Common myeloid progenitor, CD34-positive (primary cell): ENCODE measurements around the gene CLIC3.

Source experiments
- CTCF ChIA-PET: fragments of 350-600 bp; sonication (Branson Sonifier 250); formaldehyde crosslinking; loops from one replicate; lab custom pipeline; 2021; ENCODE audit warnings: antibody characterized with exemption; lab: Charles Lee
- POLR2A ChIA-PET: fragments of 350-600 bp; sonication (Branson Sonifier 250); formaldehyde crosslinking; loops from one replicate; lab custom pipeline; 2021; ENCODE audit warnings: antibody characterized with exemption; lab: Charles Lee
- DNase-seq, 3 donors: peaks; one replicate each; pipeline versions ENCODE4 v3.0.0 to v3.0.0-alpha.2; 2013
- H3K27ac ChIP-seq, 2 experiments: 1 replicate in 1 of 2; 2 replicates in 1 of 2; pipeline ENCODE4 v1.7.0; 2013; ENCODE audit warnings: inconsistent platforms in 2 of 2, low read length in 2 of 2, mild to moderate bottlenecking in 2 of 2, low read depth in 1 of 2, moderate library complexity in 1 of 2; ENCODE audit not compliant: severe bottlenecking in 2 of 2, insufficient read depth in 1 of 2, poor library complexity in 1 of 2
- H3K27me3 ChIP-seq, 5 experiments: replicated peaks in 2 of 5; 1 replicate in 3 of 5; 2 replicates in 2 of 5; pipeline versions ENCODE4 v1.6.1 to v1.7.0; 2013; ENCODE audit warnings: low read length in 4 of 5, mild to moderate bottlenecking in 2 of 5, moderate library complexity in 2 of 5, inconsistent platforms in 1 of 5; ENCODE audit not compliant: insufficient read depth in 5 of 5, control insufficient read depth in 4 of 5
- H3K36me3 ChIP-seq, 4 experiments: 1 replicate in 2 of 4; 2 replicates in 2 of 4; pipeline versions ENCODE4 v1.6.1 to v1.7.0; 2013; ENCODE audit warnings: low read length in 3 of 4, control low read depth in 1 of 4, mild to moderate bottlenecking in 1 of 4; ENCODE audit not compliant: control insufficient read depth in 4 of 4, insufficient read depth in 4 of 4
- H3K4me1 ChIP-seq, 4 experiments: 1 replicate in 3 of 4; 2 replicates in 1 of 4; pipeline versions ENCODE4 v1.6.1 to v1.7.1; 2013; ENCODE audit warnings: low read length in 3 of 4, mild to moderate bottlenecking in 3 of 4, control low read depth in 1 of 4, inconsistent platforms in 1 of 4, moderate library complexity in 1 of 4; ENCODE audit not compliant: control insufficient read depth in 4 of 4, insufficient read depth in 4 of 4; ENCODE audit errors: control extremely low read depth in 1 of 4
- H3K4me3 ChIP-seq, 7 experiments: 1 replicate in 4 of 7; 2 replicates in 3 of 7; pipeline versions ENCODE4 v1.5.1 to v1.7.0; 2013; ENCODE audit warnings: mild to moderate bottlenecking in 7 of 7, low read length in 6 of 7, moderate library complexity in 6 of 7, inconsistent platforms in 2 of 7, low read depth in 2 of 7, control low read depth in 1 of 7; ENCODE audit not compliant: insufficient read depth in 4 of 7, control insufficient read depth in 1 of 7; ENCODE audit errors: extremely low read depth in 1 of 7
- H3K9me3 ChIP-seq, 5 experiments: 1 replicate in 4 of 5; 2 replicates in 1 of 5; pipeline versions ENCODE4 v1.6.1 to v1.7.1; 2013; ENCODE audit warnings: low read length in 4 of 5, mild to moderate bottlenecking in 2 of 5, inconsistent platforms in 1 of 5, low read depth in 1 of 5, moderate library complexity in 1 of 5; ENCODE audit not compliant: control insufficient read depth in 4 of 5, insufficient read depth in 2 of 5; ENCODE audit errors: control extremely low read depth in 1 of 5
- WGBS: methylation state at CpG from one replicate; pipeline ENCODE4 v1.1.5; 2013; ENCODE audit not compliant: insufficient coverage; 5-methylcytosine and 5-hydroxymethylcytosine counted together

The CLIC3 gene

GRCh38 chr9:136950656-136951276, 45.6 kb downstream of the CLIC3 start:
- Histone ChIP-seq H3K9me3 (no peaks in the 10 kb centered on the region), H3K27me3 (no peaks in the 10 kb centered on the region), H3K4me3 (peak overlapping the region; percentile 29 to 73 (median 68)), H3K4me1 (peaks cover 0 to 22% (median 14%) of the 10 kb centered on the region in 4 experiments), H3K27ac (peak overlapping the region; percentile 46 to 84), H3K36me3 (no peaks in the 10 kb centered on the region)
- WGBS = 51% methylated on average over 5 of the region's 9 CpGs
- ChIA-PET POLR2A (no interaction called here), CTCF (interaction anchor here (0.7 to 1.8 kb wide), 4 partner anchors 45 to 83 kb away, joined by 3 to 4 read pairs (median 3); partner anchors contain the start of gene CLIC3)
- DNase-seq = no peak

- Histone ChIP-seq H3K4me3 (peak overlapping the region; percentile 29 to 73 (median 68)), H3K9me3 (no peaks in the 10 kb centered on the region), H3K27ac (peak overlapping the region; percentile 46 to 84), H3K4me1 (peaks cover 0 to 22% (median 17%) of the 10 kb centered on the region in 4 experiments), H3K36me3 (no peaks in the 10 kb centered on the region), H3K27me3 (no peaks in the 10 kb centered on the region)
- 1% methylated on average over 51 of the region's 63 CpGs for WGBS
- ChIA-PET POLR2A (no interaction called here), CTCF (interaction anchor here (1.1 to 1.8 kb wide), 2 partner anchors 53 to 84 kb away, joined by 3 to 4 read pairs; no protein-coding TSS in a partner anchor)
- DNase-seq = peak; percentile 94 to 96 (median 94)
Observed at GRCh38 chr9:136949817-136950655, 46.3 kb downstream of the CLIC3 start.

- peaks cover 0 to 26% (median 20%) of the 10 kb centered on the region in 4 experiments for H3K4me1 ChIP-seq
- peak overlapping the region; percentile 46 to 84 for H3K27ac ChIP-seq
- no peak for DNase-seq
- no peaks in the 10 kb centered on the region for H3K36me3 ChIP-seq
- ChIA-PET POLR2A (no interaction called here), CTCF (interaction anchor here (2.0 to 5.7 kb wide), 4 partner anchors 52 to 86 kb away, joined by 6 to 61 read pairs (median 22); partner anchors contain the start of gene FUT7)
- no peaks in the 10 kb centered on the region for H3K9me3 ChIP-seq
- H3K27me3 ChIP-seq = no peaks in the 10 kb centered on the region
- WGBS = 17% methylated on average over 17 of the region's 22 CpGs
- H3K4me3 ChIP-seq = peak overlapping the region; percentile 29 to 73 (median 68)
Observed at GRCh38 chr9:136949239-136949816, 47.0 kb downstream of the CLIC3 start.

DNA sequence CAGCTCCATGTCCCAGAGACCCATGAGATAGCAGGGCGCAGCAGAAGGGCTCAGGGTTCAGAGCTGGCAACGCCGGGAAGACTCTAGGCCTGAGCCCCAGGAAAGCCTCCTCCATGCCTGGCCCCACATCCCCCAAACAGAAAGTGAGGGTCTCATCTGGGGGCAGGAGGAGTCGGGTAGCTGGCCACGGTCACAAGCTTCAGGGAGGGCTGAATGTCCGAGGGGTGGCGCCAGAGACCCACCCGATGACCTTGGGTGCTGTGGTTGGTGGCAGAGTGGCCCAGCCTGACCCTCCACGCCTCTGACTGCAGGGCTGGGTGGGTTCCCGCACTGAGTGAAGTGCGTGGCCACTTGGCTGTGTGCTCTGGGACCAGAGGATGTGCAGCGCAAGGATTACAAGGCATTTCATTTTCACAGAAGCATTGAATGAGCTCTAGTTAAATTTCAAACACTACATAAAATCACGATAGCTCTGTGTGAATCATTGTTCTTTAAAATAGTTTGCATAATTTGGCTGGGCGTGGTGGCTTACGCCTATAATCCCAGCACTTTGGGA, 48.3 kb downstream of the CLIC3 start:
- H3K9me3 ChIP-seq = no peaks in the 10 kb centered on the region
- H3K36me3 ChIP-seq = peaks cover 0 to 2% (median under 1%) of the 10 kb centered on the region in 4 experiments
- peak; percentile 16 to 26 (median 25) for DNase-seq
- ChIA-PET CTCF (interaction anchor here (0.6 to 5.7 kb wide), 14 partner anchors 27 to 161 kb away, joined by 3 to 61 read pairs (median 6); partner anchors contain the start of genes AJM1, CLIC3, FUT7 and SAPCD2), POLR2A (interaction anchor here (1.0 kb wide), 1 partner anchor 87 kb away, joined by 3 read pairs; no protein-coding TSS in a partner anchor)
- no peaks in the 10 kb centered on the region for H3K27me3 ChIP-seq
- 51% methylated on average over 12 of the region's 15 CpGs for WGBS
- H3K27ac ChIP-seq = no peak overlapping the region
- H3K4me1 ChIP-seq = peaks cover 0 to 34% (median 28%) of the 10 kb centered on the region in 4 experiments
- no peak overlapping the region for H3K4me3 ChIP-seq

DNA sequence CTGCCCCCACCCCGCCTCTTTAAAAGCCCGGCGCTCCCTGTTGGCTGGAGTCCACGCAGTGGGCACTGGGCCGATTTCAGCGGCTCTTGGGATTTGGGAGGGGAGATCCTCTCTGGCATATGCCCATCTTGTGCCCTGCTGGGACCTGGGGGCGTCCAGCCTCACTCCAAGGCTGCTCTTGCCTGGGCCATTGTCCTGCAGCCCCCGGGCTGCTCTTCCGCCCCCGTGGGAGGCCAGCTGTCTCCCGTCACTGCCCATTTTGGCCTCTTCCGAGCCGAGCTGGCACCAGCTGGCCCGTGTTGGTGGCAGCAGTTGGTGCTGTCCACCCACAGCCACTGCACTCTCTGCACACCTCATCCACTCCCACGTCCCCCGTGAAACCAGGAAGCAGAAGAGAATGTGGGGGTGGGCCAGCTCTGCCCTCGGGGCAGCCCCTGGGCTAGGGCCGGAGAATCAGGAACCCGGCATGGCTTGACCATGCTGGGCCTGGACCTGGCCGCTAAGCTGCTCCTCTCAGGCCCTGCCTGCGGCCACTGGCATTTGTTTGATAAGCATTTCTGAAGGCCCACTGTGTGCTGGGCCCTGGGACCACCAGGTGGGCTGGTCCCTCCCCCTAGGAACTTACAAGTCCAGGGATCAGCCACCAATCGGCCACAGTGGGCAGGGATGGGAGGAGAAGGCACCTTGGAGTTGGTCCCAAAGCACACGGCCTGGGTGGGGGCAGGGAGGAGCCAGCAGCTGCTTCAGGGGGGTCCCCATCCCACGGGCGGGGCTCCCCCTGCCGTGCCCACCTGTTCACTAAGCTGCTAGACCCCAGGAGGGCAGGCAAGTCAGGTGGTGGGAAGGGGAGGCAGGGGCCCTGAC, 49.1 kb downstream of the CLIC3 start:
- Histone ChIP-seq H3K27me3 (no peaks in the 10 kb centered on the region), H3K4me3 (no peak overlapping the region), H3K4me1 (peaks cover 0 to 36% (median 32%) of the 10 kb centered on the region in 4 experiments), H3K27ac (no peak overlapping the region), H3K36me3 (peaks cover 0 to 9% (median 4%) of the 10 kb centered on the region in 4 experiments), H3K9me3 (no peaks in the 10 kb centered on the region)
- DNase-seq = no peak
- ChIA-PET CTCF (interaction anchor here (0.6 to 5.7 kb wide), 14 partner anchors 28 to 160 kb away, joined by 3 to 61 read pairs (median 6); partner anchors contain the start of genes AJM1, CLIC3, FUT7 and SAPCD2), POLR2A (interaction anchor here (0.6 to 1.0 kb wide), 2 partner anchors 12 to 88 kb away, joined by 3 read pairs; no protein-coding TSS in a partner anchor)
- 89% methylated on average over 18 of the region's 26 CpGs for WGBS
